Right renal cortex interstitium (tissue), 3 donors: ENCODE results near the gene ADORA1. TPM values are rescaled to one million over a fixed set of nuclear protein-coding genes. Genes with fewer than 3 reads are reported as not detected.

Experiments used
- DNase-seq, 3 donors: peaks; one replicate each; pipeline ENCODE4 v3.0.0-alpha.2; 2013; ENCODE audit warnings: low read depth in 3 of 3, low spot score in 2 of 3
- polyA plus RNA-seq, 3 donors: library from polyadenylated mRNA; unstranded; fragments of 120-200 nt; gene quantifications; one replicate each; pipeline ENCODE4 v1.2.1, GENCODE V29; 2013; ENCODE audit not compliant: insufficient read length in 3 of 3

ADORA1 gene
- polyA plus RNA-seq: 1 to 10 TPM; 5.2 to 8.0 (median 6.4) TPM

- DNase-seq: no peak
Measured at GRCh38 chr1:203127666-203128430, at the start of gene ADORA1. ADORA1 (plus strand) TSS chr1:203127726; CDS start chr1:203128842, 1,116 bp downstream.

DNA sequence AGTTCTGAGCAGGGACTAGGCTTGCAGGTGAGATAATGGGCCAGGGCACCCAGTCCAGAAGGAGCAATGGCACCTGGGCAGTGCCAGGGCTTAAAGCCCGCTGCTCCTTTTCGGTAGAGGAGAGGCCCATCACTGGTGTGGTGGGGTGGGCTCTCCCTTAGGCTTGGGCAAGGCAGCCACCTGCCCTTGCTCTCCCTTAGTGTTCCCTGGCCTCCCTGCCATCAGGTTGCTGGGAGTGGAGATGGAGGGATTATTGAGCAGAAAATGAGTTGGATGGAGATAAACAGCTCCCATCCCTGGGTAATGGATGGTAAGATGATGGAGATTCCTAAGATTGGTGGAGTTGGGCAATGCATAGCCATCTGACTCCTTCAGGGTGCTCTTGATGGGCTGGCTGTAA lies 49.6 kb upstream of the ADORA1 start:
- no peak for DNase-seq

GRCh38 chr1:203078478-203078877 lies 49.0 kb upstream of the ADORA1 start:
- no peak for DNase-seq

DNA sequence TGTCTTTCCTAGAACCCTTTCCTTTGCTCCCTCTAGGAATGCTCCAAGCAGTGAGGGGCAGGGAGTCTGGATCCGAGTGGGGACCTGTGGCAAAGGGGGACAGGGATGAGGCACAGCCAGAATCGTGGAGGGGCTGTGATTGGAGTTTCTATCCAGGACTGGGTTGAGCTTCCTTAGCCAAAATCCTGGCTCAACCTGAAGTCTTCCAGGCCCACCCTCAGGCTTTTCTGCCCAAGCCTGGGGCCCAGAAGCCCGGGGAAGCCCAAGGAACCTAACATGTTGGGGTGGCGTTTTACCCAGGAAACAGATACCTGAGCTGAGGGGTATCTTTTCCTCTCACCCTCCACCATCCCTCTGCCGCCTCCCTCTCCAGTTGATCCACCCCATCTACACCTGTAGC lies 47.1 kb upstream of the ADORA1 start:
- DNase-seq: no peak

- no peak for DNase-seq
Measured at GRCh38 chr1:203081465-203082230, 45.9 kb upstream of the ADORA1 start.

DNA sequence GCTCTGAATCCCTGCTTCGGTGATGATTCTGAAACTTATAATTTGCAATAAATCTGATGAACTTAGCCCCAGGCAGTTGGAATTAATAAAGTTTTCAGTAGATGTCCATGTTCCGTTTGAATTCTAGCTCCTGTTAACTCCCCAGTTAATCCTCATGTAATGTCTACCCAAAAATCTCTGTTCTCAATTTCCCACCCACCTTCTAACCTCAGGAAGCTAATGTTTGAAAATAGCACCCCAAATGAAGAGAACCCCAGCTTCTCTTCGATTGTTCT lies 45.4 kb upstream of the ADORA1 start:
- DNase-seq: no peak

- no peak for DNase-seq
Measured at GRCh38 chr1:203082571-203083462, 44.7 kb upstream of the ADORA1 start.

DNA sequence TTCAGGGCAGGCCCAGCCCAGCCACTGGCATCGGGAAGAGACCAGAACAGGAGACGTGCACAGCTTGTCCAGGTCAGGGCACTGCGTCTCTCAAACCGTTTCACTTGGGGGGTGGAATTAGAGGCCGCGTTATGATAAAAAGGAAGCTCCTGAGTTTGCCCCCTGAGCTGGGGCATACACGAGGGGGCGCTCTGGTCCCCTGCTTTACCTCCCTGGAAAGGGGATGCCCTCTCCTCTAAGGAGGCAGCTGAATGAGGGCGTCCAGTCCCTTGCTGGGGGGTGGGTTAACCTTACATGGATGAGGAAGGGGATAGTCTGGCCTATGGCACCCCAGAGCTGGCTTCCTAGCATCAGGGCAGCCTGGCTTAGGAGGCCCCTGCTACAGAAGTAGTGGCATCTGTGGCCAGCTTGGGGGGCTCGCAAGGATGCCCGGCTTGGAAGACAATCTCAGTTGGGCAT lies 44.0 kb upstream of the ADORA1 start:
- no peak for DNase-seq

DNA sequence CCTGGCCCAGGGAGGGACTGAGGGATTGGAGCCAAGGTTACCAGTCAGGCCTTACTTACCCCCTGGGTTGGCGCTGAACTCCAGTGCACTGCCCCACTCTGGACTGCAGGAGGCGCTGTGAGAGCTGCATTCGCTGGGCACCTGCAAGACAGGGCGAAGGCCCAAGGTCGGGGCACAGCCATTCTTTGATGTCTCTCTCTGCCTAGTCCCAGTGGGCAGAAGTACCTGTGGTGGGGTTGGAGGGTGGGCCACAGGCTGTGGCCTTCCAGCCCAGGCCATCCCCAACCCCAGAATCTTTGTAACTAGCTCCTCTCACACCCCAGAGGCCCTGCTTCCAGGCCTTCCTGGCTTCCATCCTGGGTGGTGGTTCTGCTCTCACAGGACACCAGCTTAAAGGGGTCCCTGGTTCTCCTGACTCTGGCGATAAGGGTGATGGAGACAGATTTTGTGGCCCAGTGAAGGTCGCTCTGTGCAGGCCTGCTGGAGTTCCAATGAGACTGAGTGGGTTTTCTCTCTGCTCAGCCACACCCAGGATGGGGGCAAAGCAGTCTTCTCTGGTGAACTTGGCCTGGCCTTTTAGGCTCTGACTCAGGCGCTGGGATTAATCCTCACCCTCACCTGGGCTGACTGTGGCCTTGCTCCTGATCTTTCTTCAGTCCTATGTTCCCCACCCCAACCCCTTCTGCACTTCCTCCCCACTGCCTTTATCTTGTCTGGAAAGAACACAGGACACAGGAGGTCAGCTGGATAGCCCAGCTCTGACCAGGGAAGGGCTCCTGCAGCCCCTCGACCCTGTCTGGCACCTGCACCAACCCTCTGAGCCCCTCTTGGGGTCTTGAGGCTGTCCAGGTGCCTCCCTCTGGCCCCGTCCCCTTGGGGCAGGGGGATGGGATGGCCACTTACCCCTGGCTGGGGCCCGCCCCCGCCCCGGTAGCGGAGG lies 42.7 kb upstream of the ADORA1 start:
- DNase-seq: no peak

DNA sequence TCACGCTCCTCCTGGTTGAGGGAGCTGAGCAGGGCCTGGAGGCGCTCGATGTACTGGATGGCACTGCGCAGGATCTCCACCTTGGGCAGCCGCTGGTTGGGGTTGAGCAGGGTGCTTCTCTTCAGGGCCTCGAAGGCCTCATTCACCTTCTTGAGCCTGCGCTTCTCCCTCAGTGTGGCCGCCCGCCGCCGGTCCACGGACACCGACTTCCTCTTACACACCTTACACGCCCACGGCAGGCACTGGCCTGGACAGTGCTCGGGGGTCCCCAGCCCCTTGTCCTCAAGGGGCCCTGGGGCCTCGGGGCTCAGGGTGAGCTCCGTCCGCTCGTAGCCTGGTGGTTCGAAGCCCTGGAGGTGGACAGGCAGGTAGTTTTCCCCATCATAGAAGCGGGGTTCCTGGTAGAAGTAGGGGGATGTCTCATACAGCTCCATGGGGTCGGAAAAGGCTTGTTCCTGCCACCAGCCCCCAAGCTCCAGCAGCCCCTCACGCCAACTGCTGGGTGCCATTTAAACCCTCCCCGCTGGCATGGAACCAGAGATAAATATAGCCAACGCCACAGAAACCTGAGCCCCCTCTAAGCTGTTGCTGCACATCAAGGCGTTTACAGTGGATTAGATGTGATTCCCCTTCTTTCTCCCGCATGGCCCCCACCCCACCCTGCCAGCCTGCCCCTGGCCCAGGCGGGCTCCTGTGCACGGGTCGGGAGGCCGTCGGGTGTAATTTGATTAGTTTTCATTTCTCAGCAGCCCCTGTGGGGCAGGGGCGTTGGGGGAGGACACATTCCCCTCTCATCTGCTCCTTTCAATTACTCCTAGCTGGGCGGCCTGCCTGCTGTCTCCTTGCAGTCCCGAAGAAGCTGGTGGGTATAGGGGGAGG lies 41.8 kb upstream of the ADORA1 start, which contains the start of gene MYOG:
MYOG (minus strand) TSS at position 485 of the 879 bp plus-strand sequence; CDS start at position 434, 51 bp downstream.
- no peak for DNase-seq

DNA sequence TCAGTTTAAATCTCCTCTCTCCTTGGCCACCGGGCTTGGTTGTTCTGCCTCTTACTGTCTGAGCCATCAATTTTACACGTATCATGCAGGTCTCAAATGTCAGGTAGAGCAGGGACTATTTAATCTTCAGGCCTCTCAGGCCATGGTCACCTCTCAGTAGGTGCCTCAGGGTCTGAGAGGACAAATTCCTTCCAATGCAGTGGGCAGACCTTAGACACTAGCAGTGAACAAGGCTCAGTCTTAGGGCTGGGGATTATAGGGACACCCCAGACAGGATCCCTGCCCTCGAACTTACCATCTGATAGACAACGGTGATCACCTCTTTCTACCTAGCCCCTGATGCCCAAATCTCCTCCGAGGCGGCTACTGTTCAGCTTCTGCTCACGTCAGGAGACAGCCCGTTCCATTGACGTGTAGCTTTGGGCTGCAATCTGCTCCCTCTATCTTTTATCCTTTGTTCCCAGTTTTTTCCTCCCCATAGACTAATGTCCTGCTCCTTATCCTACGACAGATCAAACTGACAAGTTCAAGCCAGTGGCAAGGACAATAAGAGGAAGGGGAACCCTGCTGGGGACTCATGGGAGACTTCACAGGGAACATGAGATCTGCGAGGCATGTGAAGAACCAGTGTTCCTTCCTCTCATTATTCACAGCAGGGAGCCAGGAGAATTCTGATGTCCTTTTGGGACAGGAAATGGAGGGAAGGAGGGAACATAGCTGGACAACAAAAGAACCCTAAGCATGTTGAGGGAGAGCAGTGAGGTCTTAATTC lies 40.3 kb upstream of the ADORA1 start:
- no peak for DNase-seq

DNA sequence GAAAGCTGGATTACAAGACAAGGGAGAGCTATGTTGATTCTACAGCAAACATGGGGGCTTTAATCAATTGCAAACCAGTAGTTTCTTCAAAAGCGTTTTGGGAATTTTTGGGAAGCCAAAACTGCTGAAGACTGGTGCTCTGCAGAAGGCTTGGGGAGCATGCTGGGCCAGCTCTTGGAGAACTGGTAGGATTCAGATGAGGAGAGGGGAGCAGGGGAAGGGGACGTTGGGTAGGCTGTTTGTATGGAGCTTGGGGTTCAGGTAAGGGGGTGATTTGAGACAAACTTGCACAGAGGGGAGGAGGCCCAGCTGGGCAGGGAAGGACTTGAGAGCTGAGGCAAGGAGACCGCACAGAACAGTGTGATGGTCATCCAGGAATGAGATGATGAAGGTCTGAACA lies 39.1 kb upstream of the ADORA1 start:
- DNase-seq: no peak

DNA sequence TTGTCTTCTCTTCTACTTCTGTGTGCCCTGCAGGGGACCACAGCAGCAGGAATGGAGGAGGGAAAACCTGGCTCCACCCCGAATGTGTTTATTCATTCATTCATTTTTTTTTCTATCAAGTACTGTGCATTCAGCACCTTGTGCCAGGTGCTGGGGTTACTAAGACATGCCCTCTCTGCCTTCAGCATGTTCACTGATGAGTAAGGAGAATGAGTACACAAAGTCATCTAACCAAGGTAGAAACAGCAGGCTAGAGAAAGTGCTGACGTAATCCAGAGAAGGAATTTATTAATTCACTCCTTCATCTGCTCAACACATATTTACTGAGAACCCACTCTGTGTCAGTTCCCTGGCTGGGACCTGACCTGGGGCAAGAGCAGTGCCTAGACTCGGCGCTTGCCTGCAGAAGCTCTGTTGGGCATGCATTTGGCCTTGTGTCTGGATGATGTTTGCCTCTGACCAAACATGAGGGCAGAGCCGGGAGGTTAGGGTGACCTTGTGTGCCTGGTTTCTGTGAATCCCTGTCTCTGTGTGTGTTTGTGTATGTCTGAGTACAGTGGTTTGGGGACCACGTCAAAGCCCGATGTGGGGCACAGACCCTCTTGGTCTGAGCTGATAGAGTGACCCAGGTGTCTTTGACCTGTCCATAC lies 38.4 kb upstream of the ADORA1 start:
- no peak for DNase-seq

GRCh38 chr1:203089651-203090045 lies 37.9 kb upstream of the ADORA1 start:
- no peak for DNase-seq

DNA sequence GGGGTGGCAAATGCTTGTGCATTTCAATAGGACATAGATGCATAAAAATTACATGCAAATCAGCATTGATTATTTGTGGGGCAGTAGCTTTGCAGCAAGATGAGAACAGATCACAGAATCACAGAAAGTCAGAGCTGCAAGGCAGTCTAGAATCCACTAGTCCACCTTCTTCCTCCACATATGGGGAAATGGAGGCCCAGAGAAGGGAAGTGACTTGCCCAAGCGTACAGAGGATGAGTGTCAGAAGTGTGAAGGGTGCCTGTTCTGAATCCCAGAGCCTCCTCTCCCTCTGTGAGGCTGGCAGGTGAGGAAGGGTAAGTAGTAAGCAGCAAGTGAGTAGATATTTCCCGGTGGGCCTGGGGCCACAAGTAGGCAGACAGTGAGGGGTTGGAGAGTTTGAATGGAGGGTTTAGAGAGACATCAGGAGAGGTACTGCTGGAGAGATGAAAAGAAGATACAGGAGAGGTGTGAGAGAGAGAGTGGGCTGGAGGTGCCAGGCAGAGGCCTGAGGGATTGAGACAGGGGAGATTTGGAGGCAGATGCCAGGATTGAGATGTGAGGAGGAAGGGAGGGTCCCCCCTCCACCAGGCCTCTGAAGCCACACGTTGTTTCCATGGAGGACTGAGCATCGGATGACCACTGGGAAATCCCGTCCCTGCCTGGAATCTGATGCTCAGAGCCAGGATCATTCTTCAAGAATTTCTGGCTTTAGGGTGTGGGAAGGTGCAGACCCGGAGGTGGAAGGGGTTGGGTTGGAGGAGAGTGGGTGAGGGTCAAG lies 36.9 kb upstream of the ADORA1 start:
- DNase-seq: no peak

DNA sequence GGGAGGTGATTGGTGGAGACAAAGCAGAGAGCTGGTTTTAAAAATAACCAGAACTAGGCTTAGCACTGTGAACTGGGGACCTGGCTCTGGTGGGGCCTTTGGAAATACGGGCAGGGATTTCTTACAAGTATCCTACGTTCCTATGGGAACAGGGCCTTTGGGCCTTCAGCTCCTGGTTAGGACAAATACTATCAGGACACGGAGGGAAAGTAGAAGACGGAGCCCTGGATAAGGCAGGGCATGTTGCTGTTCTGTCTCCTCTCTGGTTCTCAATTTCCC lies 36.4 kb upstream of the ADORA1 start:
- DNase-seq: no peak

DNA sequence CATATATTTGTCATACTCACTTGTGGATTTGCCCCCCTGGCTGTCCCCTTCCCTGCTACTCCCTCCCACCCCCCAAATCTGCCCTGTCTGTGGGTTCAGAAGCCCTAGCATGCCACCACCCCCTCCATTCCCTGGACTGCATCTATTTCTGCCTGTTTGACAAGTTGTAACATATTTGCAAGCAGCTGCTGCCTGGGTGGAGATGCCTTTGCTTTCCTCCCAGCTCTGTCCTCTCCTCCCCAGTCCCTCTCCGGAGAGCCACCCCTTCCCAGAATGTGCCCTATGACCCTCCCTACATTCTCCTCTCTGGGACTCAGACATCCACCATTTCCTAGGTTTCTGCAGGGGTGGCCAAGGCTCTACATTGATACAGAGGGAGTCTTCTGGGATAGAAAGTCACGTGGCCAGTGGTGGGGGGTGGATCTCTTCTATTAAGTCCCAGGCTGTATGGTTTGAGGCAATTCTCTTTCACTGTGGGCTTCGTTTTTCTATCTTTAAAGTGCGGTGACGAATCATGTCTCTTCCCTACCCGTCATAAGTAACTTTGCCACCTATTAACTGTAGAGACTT lies 35.7 kb upstream of the ADORA1 start:
- no peak for DNase-seq
